GM12892 (cell line): ENCODE measurements around the gene UBE2E3.

Experiments used
- DNase-seq: peaks from one replicate; pipeline ENCODE4 v3.0.0; 2011; ENCODE audit not compliant: insufficient read length
- FAIRE-seq: peaks from 2 replicates; lab custom pipeline; 2011; peaks lifted over from hg19 to GRCh38; lab: Jason Lieb, UNC
- POLR2A ChIP-seq: IDR thresholded peaks from 2 replicates; pipeline ENCODE4 v1.6.1; 2011; ENCODE audit warnings: low read depth, low read length, control low read depth
- POLR2AphosphoS5 ChIP-seq: IDR thresholded peaks from 2 replicates; pipeline ENCODE4 v1.6.1; 2011; ENCODE audit warnings: low read depth, low read length, control low read depth
- TAF1 ChIP-seq: IDR thresholded peaks from 2 replicates; pipeline ENCODE4 v1.6.1; 2011; ENCODE audit warnings: low read depth, mild to moderate bottlenecking, control low read depth, low read length, borderline replicate concordance

UBE2E3 gene

GRCh38 chr2:180953550-180953949 lies 26.9 kb upstream of the UBE2E3 start:
- no peak for TF ChIP-seq TAF1
- no peak for TF ChIP-seq POLR2A
- TF ChIP-seq POLR2AphosphoS5 = no peak

DNA sequence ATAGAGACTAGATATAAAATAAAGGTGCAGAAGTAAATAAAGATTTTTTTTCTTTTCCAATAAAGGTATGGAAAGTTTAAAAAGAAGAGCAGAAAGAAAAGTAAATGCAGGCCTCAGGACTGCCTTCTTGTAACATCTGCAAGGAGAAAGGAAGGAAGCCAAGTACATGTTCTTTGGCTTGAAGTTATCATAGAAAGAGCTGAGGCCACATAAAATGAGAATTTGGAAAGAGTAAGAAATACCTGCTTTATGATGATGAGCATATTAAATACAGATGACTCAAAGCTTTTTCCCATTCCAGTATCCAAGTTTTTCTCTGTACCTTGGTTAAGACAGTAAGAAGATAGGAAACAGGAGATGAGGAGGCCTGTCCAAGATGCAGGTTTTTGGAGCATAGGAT lies 25.3 kb upstream of the UBE2E3 start:
- no peak for FAIRE-seq
- DNase-seq = no peak
- no peak for TF ChIP-seq POLR2A
- TF ChIP-seq POLR2AphosphoS5 = no peak
- no peak for TF ChIP-seq TAF1

More at GRCh38 chr2:180953550-180953949, 26.9 kb upstream of the UBE2E3 start:
- no peak for FAIRE-seq
- DNase-seq = no peak

DNA sequence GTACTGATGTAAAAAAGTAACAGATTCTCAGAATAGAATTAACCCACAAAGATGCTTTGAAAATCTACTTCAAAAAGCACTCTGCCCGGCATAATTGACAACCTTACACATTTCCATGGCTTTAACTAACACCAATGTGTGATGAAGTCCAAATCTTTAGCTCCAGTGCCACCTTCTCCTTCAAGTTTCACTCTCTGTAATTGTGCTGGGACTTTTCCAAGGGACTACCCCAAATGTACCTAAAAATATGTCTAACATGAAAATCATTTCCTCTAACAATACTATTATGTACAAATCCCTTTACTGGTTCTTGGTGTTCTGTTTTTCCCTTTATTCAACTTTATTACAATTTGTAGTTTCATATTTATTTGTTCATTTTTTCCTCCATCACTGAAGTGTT lies 20.6 kb upstream of the UBE2E3 start:
- DNase-seq = no peak
- TF ChIP-seq POLR2AphosphoS5 = no peak
- no peak for FAIRE-seq

DNA sequence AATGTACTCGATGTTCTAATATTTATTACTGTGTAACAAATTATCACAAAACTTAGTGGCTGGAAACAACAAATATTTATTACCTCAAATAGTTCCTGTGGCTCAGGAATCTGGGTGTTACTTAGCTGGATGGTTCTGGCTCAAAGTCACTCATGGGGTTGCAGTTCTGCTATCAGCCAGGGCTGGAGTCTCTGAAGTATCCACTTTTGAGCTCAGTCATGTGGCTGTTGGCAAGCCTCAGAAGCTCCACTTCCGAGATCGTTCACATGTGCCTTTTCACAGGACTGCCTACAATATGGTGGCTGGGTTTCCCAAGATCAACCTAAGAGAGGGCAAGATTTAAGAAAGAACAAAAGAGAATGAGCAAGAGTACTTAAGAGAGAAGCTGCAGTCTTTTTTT lies 19.4 kb upstream of the UBE2E3 start:
- FAIRE-seq = no peak
- no peak for DNase-seq
- TF ChIP-seq TAF1 = no peak
- TF ChIP-seq POLR2A = no peak
- no peak for TF ChIP-seq POLR2AphosphoS5

GRCh38 chr2:180962727-180963314 lies 17.6 kb upstream of the UBE2E3 start:
- FAIRE-seq (no peak), DNase-seq (no peak)
- TF ChIP-seq TAF1 (no peak), POLR2A (no peak), POLR2AphosphoS5 (no peak)

- TF ChIP-seq POLR2AphosphoS5 = no peak
- TF ChIP-seq POLR2A = no peak
- TF ChIP-seq TAF1 = no peak
- FAIRE-seq = no peak
- DNase-seq = no peak
Measured at GRCh38 chr2:180966378-180966777, 14.0 kb upstream of the UBE2E3 start.

- no peak for FAIRE-seq
- TF ChIP-seq TAF1 = no peak
- TF ChIP-seq POLR2AphosphoS5 = no peak
- TF ChIP-seq POLR2A = no peak
- no peak for DNase-seq
Measured at GRCh38 chr2:180969124-180969523, 11.3 kb upstream of the UBE2E3 start.

DNA sequence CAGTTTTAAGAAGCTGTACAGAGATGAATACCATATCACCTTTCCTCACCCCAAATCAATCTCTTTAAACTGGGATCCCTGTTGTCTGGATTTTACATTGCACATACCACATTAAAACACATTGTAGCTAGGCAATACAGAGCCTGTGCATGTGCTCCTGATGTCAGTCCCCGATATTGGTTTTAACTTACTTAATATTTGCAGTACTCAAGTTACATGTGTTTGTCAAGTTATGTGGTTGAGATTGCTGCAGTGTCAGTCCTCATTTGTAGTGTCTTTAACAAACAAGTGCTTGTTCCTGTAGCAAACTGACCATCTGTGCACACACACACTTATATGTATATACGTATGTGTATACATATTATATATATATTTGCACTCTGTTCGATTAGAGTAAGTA lies 10.4 kb upstream of the UBE2E3 start:
- no peak for FAIRE-seq
- no peak for DNase-seq
- TF ChIP-seq POLR2AphosphoS5 (no peak), TAF1 (no peak), POLR2A (no peak)

DNA sequence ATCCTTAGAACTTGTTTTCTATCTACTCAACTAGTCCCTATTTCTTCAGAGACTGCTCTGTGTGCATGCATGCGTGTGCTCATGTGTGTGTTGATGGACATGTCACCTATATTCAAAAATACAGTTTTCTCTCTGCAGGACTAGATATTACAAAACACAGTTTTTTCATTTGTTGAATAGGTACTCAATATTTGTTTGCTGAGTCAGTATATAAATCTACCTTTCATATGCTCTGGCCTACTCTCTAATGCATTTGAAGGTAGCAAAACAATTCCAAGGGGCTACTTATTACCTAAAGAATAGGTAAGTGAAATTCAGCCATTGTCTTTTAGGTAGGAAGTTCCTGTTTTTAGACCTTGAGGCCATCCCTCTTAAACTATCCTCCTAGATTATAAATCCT lies 8.6 kb upstream of the UBE2E3 start:
- no peak for FAIRE-seq
- TF ChIP-seq TAF1 = no peak
- TF ChIP-seq POLR2A = no peak
- TF ChIP-seq POLR2AphosphoS5 = no peak
- no peak for DNase-seq

DNA sequence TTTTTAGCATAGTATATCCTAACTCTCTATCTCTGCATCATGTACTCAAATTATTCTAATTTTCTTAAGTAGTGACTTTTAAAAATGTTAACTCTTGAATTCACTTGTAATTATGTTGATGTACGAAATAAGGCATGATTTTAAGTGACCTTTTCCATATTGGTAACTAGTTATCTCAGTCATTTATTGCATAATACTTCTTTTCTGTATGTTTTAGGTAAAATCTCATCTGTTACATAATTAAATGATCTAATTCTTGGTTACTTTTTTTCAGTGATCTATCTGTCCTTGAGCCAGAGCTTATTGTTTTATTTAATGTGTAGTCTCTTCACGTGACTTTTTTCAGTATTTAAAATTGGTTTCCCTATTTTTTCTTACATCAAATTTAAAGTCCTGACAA lies 4.8 kb upstream of the UBE2E3 start:
- TF ChIP-seq POLR2A (no peak), POLR2AphosphoS5 (no peak), TAF1 (no peak)
- FAIRE-seq (no peak), DNase-seq (no peak)

DNA sequence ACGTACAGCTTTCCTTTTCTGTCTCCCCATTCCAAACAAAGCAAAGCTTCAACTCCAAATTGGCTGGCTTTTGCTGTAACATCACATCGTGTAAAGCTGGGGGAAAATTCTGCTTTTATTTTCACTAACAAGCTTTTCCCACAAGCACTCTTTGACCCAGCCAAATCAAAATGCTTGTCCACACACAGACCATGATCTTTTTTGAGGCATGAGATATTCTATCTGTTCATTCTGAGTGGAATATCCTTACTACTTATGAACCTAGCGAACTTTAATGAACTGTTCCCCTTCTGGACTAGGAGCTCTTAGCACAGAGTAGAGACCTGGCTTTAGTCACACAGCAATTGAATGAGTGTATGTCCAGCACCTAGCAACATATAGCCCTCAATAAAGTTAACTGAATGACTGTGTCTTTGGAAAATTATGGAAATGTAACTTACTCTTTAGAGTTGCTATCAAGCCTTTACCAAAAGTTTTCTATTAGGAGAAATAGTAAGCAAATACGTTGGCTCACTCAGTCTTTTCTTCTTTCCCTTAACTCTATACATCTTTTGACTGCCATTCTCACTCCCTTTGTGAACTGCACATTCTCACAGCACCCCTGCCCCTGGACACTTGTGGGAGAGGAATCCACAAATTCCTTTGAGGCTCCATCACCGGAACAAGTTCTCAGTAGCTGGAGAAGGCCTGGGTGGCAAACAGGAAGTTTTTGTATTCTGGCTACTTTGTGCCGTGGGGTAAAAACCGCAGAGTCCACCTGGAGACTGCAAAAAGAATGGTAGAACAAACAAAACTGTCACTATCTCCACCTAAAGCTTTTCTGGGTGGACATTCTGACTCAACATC lies 1.3 kb upstream of the UBE2E3 start:
- TF ChIP-seq POLR2AphosphoS5 = no peak
- TF ChIP-seq TAF1 = no peak
- TF ChIP-seq POLR2A = no peak
- DNase-seq = no peak
- peak; percentile 67 for FAIRE-seq

DNA sequence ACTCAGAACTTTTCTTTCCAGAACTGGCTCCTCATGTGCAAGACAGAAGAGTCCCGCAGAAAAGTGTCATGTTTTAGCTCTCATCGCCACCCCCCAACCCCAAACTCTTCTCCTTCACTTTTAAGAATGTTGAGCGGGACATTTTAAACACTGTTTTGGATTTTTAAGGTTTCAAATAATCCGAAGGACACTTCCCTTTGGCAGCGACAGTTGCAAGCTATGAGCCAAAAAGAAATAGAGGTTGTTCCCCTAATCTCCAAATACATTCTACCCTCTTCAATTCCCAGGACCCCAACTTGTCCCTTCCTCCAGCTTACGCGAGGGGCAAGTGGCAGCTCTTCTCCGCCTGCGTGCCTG lies 678 bp upstream of the UBE2E3 start:
- FAIRE-seq (no peak), DNase-seq (no peak)
- TF ChIP-seq POLR2AphosphoS5 (no peak), TAF1 (no peak), POLR2A (no peak)
